ENCODE measurements around the gene MAP1S.

- TF ChIP-seq EZH2 (IDR thresholded peaks at IDR 0.05; ENCODE audit: borderline replicate concordance, low read depth, low read length, severe bottlenecking) (no peak), CTCF (IDR thresholded peaks at IDR 0.05; ENCODE audit: borderline replicate concordance, extremely low read depth, low read length, poor library complexity, severe bottlenecking) (no peak)
Measured at GRCh38 chr19:17726136-17726741, 7.0 kb downstream of the MAP1S start.

Data from DND-41 (cell line).